ENCODE results near the gene SORBS1. TPM values are rescaled to one million over a fixed set of nuclear protein-coding genes. Genes with fewer than 3 reads are reported as not detected.

Gene SORBS1
- total and polyA plus RNA-seq, 2 donors (not counting 3 experiments of a cell fraction or from before 2014, with no cell fraction given), result 2.0 to 7.9 TPM

DNA sequence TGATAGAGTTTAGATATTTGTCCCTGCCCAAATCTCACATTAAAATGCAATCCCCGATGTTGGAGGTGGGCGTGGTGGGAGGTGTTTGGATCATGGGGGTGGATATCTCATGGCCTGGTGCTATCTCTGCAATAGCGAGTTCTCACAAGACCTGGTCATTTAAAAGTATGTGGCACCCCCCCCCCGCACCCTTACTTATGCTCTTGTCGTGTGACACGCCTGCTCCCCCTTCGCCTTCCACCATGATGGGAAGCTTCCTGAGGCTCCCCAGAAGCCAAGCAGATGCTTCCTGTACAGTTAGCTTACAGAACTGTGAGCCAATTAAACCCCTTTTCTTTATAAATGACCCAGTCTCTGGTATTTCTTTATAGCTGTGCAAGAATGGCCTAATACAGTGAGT, 118.8 kb downstream of the SORBS1 start:
- H3K9me1 ChIP-seq (replicated peaks; ENCODE audit: control insufficient read depth, extremely low read depth, insufficient read depth, low read length), result no peaks in the 10 kb centered on the region
- no peak overlapping the region for H3K9ac ChIP-seq (replicated peaks; ENCODE audit: extremely low read depth, insufficient read depth, low read length)
- H3K79me2 ChIP-seq (ENCODE audit: control insufficient read depth, insufficient read depth, low read length), result no peaks in the 10 kb centered on the region
- DNase-seq (ENCODE audit: low read depth, low spot score), result no peak
- no peak overlapping the region for H2AFZ ChIP-seq (ENCODE audit: low read depth, low read length)
- H3K4me1 ChIP-seq (ENCODE audit: control insufficient read depth, extremely low read depth, insufficient read depth, low read length), result peaks cover 16% of the 10 kb centered on the region
- TF ChIP-seq EZH2 (IDR thresholded peaks at IDR 0.05; ENCODE audit: borderline replicate concordance, low read depth, low read length, severe bottlenecking), result no peak
- no peaks in the 10 kb centered on the region for H3K36me3 ChIP-seq (ENCODE audit: control insufficient read depth in 2 of 2, extremely low read depth in 1 of 2, insufficient read depth in 2 of 2, low read length in 2 of 2)
- H3K27ac ChIP-seq (ENCODE audit: insufficient read depth, low read depth, low read length), result no peak overlapping the region
- H3K27me3 ChIP-seq (ENCODE audit: control insufficient read depth in 2 of 2, insufficient read depth in 2 of 2, low read length in 2 of 2), result no peaks in the 10 kb centered on the region
- FAIRE-seq, result no peak
- H3K4me2 ChIP-seq (ENCODE audit: insufficient read depth, low read length), result no peak overlapping the region
- no TSS peak for BruUV-seq (replicated peaks)
- dilution Hi-C loops (cut with MboI; ENCODE audit: extremely low pct_ligation_motif_present, low sequenced_read_pairs) (no loop called here), intact Hi-C loops (cut with micrococcal nuclease) (no loop called here)
- no peaks in the 10 kb centered on the region for H3K9me3 ChIP-seq (replicated peaks; ENCODE audit: control insufficient read depth, insufficient read depth, low read length)
- H3K4me3 ChIP-seq (replicated peaks in 1 of 3; ENCODE audit: insufficient read depth in 1 of 3, low read depth in 1 of 3, low read length in 3 of 3), result no peak overlapping the region
- H4K20me1 ChIP-seq (replicated peaks; ENCODE audit: control insufficient read depth, extremely low read depth, insufficient read depth, low read length), result no peaks in the 10 kb centered on the region
- CTCF ChIA-PET, result interaction anchor here (0.9 to 1.3 kb wide), 3 partner anchors 68 to 157 kb away, joined by 3 read pairs; no protein-coding TSS in a partner anchor
- POLR2A ChIA-PET, result no interaction called here

- no peak overlapping the region for H3K4me2 ChIP-seq (ENCODE audit: insufficient read depth, low read length)
- FAIRE-seq (no peak), DNase-seq (ENCODE audit: low read depth, low spot score) (no peak)
- intact Hi-C loops (cut with micrococcal nuclease), result no loop called here
- TF ChIP-seq JUN (IDR thresholded peaks at IDR 0.05; ENCODE audit: borderline replicate concordance, insufficient read depth, insufficient read length, low read depth) (no peak), POLR2AphosphoS5 (IDR thresholded peaks at IDR 0.05; ENCODE audit: insufficient read depth, low read depth, low read length) (no peak), MAX (IDR thresholded peaks at IDR 0.05; ENCODE audit: insufficient read depth, insufficient read length) (no peak), POLR2A (IDR thresholded peaks at IDR 0.05; ENCODE audit: low read depth, low read length) (no peak), FOS (IDR thresholded peaks at IDR 0.05; ENCODE audit: borderline replicate concordance, insufficient read depth, low read length) (no peak), EZH2 (IDR thresholded peaks at IDR 0.05; ENCODE audit: borderline replicate concordance, low read depth, low read length, severe bottlenecking) (no peak), GATA2 (IDR thresholded peaks at IDR 0.05; ENCODE audit: insufficient read depth, insufficient read length, low read depth, low read length) (no peak)
- H3K4me1 ChIP-seq (ENCODE audit: control insufficient read depth, extremely low read depth, insufficient read depth, low read length), result peaks cover 13% of the 10 kb centered on the region
- no TSS peak for BruUV-seq (replicated peaks)
- no peaks in the 10 kb centered on the region for H3K36me3 ChIP-seq (ENCODE audit: control insufficient read depth in 2 of 2, extremely low read depth in 1 of 2, insufficient read depth in 2 of 2, low read length in 2 of 2)
- no peaks in the 10 kb centered on the region for H3K27me3 ChIP-seq (ENCODE audit: control insufficient read depth in 2 of 2, insufficient read depth in 2 of 2, low read length in 2 of 2)
- H2AFZ ChIP-seq (ENCODE audit: low read depth, low read length), result no peak overlapping the region
- H3K9me3 ChIP-seq (replicated peaks; ENCODE audit: control insufficient read depth, insufficient read depth, low read length), result no peaks in the 10 kb centered on the region
- H3K9ac ChIP-seq (replicated peaks; ENCODE audit: extremely low read depth, insufficient read depth, low read length), result no peak overlapping the region
- no peaks in the 10 kb centered on the region for H3K79me2 ChIP-seq (ENCODE audit: control insufficient read depth, insufficient read depth, low read length)
- H3K4me3 ChIP-seq (replicated peaks in 1 of 3; ENCODE audit: insufficient read depth in 1 of 3, low read depth in 1 of 3, low read length in 3 of 3), result no peak overlapping the region
- ChIA-PET POLR2A (no interaction called here), CTCF (interaction anchor here (0.8 to 1.3 kb wide), 4 partner anchors 11 to 160 kb away, joined by 3 to 8 read pairs (median 4); no protein-coding TSS in a partner anchor)
- H4K20me1 ChIP-seq (replicated peaks; ENCODE audit: control insufficient read depth, extremely low read depth, insufficient read depth, low read length), result no peaks in the 10 kb centered on the region
- H3K9me1 ChIP-seq (replicated peaks; ENCODE audit: control insufficient read depth, extremely low read depth, insufficient read depth, low read length), result no peaks in the 10 kb centered on the region
- dilution Hi-C loops (cut with MboI; ENCODE audit: extremely low pct_ligation_motif_present, low sequenced_read_pairs), result no loop called here
- H3K27ac ChIP-seq (ENCODE audit: insufficient read depth, low read depth, low read length), result no peak overlapping the region
Observed at GRCh38 chr10:95441547-95441923, 119.6 kb downstream of the SORBS1 start.

Measured in endothelial cell of umbilical vein (primary cell).